PC-9 (cell line): Measurements from ENCODE around the gene ITGB3.

Source experiments
- EZH2 ChIP-seq: fragments of 200-600 bp; sonication (generic); IDR thresholded peaks from 2 replicates; pipeline ENCODE4 v1.8.0; 2017; ENCODE audit warnings: antibody characterized with exemption, low read depth
- TF ChIP-seq, protein P1 (sequence below): fragments of 200-600 bp; sonication (generic); conservative IDR thresholded peaks from 2 replicates; pipeline ENCODE4 v1.6.1; 2017; ENCODE audit warnings: mixed run types, antibody characterized with exemption, mild to moderate bottlenecking, moderate library complexity

DNA sequence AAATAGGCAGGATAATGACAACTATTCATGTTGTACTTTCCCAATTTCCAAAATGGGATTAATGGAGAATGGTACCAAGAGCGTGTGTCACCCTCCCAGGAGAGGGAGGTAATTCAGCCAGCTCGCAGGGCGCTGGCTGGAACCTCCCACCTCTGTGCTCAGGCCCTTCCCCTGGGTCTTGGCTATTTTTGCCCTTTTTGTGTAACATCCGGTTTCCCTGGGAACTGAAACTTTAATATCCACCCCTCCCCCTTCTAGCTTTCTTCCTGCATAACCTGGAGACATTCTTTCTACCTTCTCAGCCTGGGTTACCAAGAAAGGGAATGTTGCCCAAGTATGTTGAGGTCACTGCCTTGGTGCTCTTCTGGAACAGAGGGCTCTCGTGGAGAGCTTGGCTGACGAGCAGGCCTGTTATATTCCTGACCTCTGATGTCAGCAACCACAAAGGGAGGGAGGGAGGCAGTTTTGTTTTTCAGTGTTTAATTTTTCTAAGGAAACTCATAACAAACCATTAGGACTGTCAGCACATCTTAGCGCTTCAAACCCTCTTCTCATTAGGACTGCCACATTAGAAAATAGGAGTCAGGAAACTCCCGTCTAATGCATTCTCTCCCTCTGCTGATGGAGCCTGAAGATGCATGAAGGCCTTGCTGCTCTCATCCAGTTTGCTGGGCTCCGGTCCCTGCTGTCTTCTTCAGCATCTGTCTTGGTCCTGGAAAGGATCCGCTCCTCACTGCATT is 25.6 kb downstream of the ITGB3 start:
- TF ChIP-seq, protein P1, sequence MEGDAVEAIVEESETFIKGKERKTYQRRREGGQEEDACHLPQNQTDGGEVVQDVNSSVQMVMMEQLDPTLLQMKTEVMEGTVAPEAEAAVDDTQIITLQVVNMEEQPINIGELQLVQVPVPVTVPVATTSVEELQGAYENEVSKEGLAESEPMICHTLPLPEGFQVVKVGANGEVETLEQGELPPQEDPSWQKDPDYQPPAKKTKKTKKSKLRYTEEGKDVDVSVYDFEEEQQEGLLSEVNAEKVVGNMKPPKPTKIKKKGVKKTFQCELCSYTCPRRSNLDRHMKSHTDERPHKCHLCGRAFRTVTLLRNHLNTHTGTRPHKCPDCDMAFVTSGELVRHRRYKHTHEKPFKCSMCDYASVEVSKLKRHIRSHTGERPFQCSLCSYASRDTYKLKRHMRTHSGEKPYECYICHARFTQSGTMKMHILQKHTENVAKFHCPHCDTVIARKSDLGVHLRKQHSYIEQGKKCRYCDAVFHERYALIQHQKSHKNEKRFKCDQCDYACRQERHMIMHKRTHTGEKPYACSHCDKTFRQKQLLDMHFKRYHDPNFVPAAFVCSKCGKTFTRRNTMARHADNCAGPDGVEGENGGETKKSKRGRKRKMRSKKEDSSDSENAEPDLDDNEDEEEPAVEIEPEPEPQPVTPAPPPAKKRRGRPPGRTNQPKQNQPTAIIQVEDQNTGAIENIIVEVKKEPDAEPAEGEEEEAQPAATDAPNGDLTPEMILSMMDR = no peak
- no peak for TF ChIP-seq EZH2
